ENCODE data around the gene STK33. TPM values are rescaled to one million over a fixed set of nuclear protein-coding genes. Genes with fewer than 3 reads are reported as not detected.

Gene STK33
- total and polyA plus RNA-seq, 2 donors (not counting 3 experiments of a cell fraction or from before 2014, with no cell fraction given) = 0.63 to 3.4 TPM

- no peak overlapping the region for H3K4me3 ChIP-seq (replicated peaks in 1 of 3; ENCODE audit: insufficient read depth in 1 of 3, low read depth in 1 of 3, low read length in 3 of 3)
- BruUV-seq (replicated peaks) = no TSS peak
- no peaks in the 10 kb centered on the region for H3K9me1 ChIP-seq (replicated peaks; ENCODE audit: control insufficient read depth, extremely low read depth, insufficient read depth, low read length)
- H3K36me3 ChIP-seq (ENCODE audit: control insufficient read depth in 2 of 2, extremely low read depth in 1 of 2, insufficient read depth in 2 of 2, low read length in 2 of 2) = no peaks in the 10 kb centered on the region
- H3K4me1 ChIP-seq (ENCODE audit: control insufficient read depth, extremely low read depth, insufficient read depth, low read length) = no peaks in the 10 kb centered on the region
- H4K20me1 ChIP-seq (replicated peaks; ENCODE audit: control insufficient read depth, extremely low read depth, insufficient read depth, low read length) = no peaks in the 10 kb centered on the region
- ChIA-PET POLR2A (no interaction called here), CTCF (no interaction called here)
- H3K27me3 ChIP-seq (ENCODE audit: control insufficient read depth in 2 of 2, insufficient read depth in 2 of 2, low read length in 2 of 2) = no peaks in the 10 kb centered on the region
- H3K4me2 ChIP-seq (ENCODE audit: insufficient read depth, low read length) = no peak overlapping the region
- no peak for FAIRE-seq
- no peaks in the 10 kb centered on the region for H3K9me3 ChIP-seq (replicated peaks; ENCODE audit: control insufficient read depth, insufficient read depth, low read length)
- no peak for DNase-seq (ENCODE audit: low read depth, low spot score)
- no peaks in the 10 kb centered on the region for H3K79me2 ChIP-seq (ENCODE audit: control insufficient read depth, insufficient read depth, low read length)
- no peak overlapping the region for H3K27ac ChIP-seq (ENCODE audit: insufficient read depth, low read depth, low read length)
- TF ChIP-seq MYC (IDR thresholded peaks at IDR 0.05; ENCODE audit: low read depth, low read length) = no peak
- no peak for TF ChIP-seq GATA2 (IDR thresholded peaks at IDR 0.05; ENCODE audit: insufficient read depth, insufficient read length, low read depth, low read length)
- no peak for TF ChIP-seq JUN (IDR thresholded peaks at IDR 0.05; ENCODE audit: borderline replicate concordance, insufficient read depth, insufficient read length, low read depth)
- TF ChIP-seq CTCF (IDR thresholded peaks at IDR 0.05; ENCODE audit: extremely low read depth in 1 of 2, insufficient read depth in 1 of 2, low read depth in 1 of 2, low read length in 2 of 2) = no peak
- TF ChIP-seq FOS (IDR thresholded peaks at IDR 0.05; ENCODE audit: borderline replicate concordance, insufficient read depth, low read length) = no peak
- TF ChIP-seq POLR2AphosphoS5 (IDR thresholded peaks at IDR 0.05; ENCODE audit: insufficient read depth, low read depth, low read length) = no peak
- no peak for TF ChIP-seq POLR2A (IDR thresholded peaks at IDR 0.05; ENCODE audit: low read depth, low read length)
- TF ChIP-seq, protein P1, sequence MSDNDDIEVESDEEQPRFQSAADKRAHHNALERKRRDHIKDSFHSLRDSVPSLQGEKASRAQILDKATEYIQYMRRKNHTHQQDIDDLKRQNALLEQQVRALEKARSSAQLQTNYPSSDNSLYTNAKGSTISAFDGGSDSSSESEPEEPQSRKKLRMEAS (IDR thresholded peaks at IDR 0.05; ENCODE audit: insufficient read depth, insufficient read length) = no peak
- TF ChIP-seq EZH2 (IDR thresholded peaks at IDR 0.05; ENCODE audit: borderline replicate concordance, low read depth, low read length, severe bottlenecking) = no peak
- dilution Hi-C loops (cut with MboI; ENCODE audit: extremely low pct_ligation_motif_present, low sequenced_read_pairs) (no loop called here), intact Hi-C loops (cut with micrococcal nuclease) (no loop called here)
- no peak overlapping the region for H2AFZ ChIP-seq (ENCODE audit: low read depth, low read length)
- no peak overlapping the region for H3K9ac ChIP-seq (replicated peaks; ENCODE audit: extremely low read depth, insufficient read depth, low read length)
Observed at GRCh38 chr11:8501836-8502235, 92.2 kb downstream of the STK33 start.
